B cell (primary cell): Measurements from ENCODE around the gene BNC2.

ENCODE experiments used
- EZH2 ChIP-seq: IDR thresholded peaks from 2 replicates; pipeline ENCODE4 v1.6.1; 2012; ENCODE audit warnings: borderline replicate concordance, low read depth, mild to moderate bottlenecking, moderate library complexity, low read length; ENCODE audit not compliant: insufficient read depth, poor library complexity, severe bottlenecking
- TF ChIP-seq, protein P1 (sequence below): fragments of 200-600 bp; IDR thresholded peaks from one replicate; pipeline ENCODE4 v1.8.0; 2022; ENCODE audit warnings: antibody characterized with exemption, mild to moderate bottlenecking

- TF ChIP-seq, protein P1, sequence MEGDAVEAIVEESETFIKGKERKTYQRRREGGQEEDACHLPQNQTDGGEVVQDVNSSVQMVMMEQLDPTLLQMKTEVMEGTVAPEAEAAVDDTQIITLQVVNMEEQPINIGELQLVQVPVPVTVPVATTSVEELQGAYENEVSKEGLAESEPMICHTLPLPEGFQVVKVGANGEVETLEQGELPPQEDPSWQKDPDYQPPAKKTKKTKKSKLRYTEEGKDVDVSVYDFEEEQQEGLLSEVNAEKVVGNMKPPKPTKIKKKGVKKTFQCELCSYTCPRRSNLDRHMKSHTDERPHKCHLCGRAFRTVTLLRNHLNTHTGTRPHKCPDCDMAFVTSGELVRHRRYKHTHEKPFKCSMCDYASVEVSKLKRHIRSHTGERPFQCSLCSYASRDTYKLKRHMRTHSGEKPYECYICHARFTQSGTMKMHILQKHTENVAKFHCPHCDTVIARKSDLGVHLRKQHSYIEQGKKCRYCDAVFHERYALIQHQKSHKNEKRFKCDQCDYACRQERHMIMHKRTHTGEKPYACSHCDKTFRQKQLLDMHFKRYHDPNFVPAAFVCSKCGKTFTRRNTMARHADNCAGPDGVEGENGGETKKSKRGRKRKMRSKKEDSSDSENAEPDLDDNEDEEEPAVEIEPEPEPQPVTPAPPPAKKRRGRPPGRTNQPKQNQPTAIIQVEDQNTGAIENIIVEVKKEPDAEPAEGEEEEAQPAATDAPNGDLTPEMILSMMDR = no peak
- no peak for TF ChIP-seq EZH2
These were observed 150.1 kb downstream of the BNC2 start for GRCh38 chr9:16720386-16720785.
